Measurements from ENCODE around the gene GPR25.

The GPR25 gene, protein sequence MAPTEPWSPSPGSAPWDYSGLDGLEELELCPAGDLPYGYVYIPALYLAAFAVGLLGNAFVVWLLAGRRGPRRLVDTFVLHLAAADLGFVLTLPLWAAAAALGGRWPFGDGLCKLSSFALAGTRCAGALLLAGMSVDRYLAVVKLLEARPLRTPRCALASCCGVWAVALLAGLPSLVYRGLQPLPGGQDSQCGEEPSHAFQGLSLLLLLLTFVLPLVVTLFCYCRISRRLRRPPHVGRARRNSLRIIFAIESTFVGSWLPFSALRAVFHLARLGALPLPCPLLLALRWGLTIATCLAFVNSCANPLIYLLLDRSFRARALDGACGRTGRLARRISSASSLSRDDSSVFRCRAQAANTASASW

DNA sequence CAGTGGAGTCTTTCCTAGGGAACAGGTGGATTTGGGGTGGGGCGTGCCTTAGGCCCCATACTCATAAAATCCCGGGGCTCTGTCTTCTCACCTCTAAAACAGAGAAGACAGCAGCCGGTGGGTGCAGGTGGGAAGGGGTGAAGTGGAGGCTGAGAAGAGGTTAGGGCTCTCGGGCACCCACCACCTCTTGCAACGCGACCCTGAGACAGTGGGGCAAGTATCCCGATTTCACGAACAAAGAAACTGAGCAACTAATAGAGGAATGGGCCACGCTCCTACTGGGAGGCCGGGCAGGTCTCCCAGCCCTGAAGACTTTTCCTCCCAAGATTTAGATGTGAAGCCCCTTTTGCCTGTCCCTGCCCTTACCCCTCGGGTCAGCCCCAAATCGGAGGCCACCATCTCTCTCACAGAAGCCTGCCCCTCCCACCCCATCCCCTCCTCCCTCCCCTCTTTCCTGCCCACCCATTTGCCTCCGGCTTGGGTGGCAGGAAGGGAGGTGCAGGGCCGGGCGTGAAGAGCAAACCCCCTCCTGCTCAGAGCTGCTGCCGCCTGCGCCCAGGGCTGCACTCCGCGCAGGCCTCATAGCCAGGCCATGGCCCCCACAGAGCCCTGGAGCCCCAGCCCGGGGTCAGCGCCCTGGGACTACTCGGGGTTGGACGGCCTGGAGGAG lies at the start of gene GPR25:
Gene GPR25 (plus strand): TSS at position 536 of the 670 bp plus-strand sequence. CDS start 57 bp downstream, at position 593.
- TF ChIP-seq, protein P1, sequence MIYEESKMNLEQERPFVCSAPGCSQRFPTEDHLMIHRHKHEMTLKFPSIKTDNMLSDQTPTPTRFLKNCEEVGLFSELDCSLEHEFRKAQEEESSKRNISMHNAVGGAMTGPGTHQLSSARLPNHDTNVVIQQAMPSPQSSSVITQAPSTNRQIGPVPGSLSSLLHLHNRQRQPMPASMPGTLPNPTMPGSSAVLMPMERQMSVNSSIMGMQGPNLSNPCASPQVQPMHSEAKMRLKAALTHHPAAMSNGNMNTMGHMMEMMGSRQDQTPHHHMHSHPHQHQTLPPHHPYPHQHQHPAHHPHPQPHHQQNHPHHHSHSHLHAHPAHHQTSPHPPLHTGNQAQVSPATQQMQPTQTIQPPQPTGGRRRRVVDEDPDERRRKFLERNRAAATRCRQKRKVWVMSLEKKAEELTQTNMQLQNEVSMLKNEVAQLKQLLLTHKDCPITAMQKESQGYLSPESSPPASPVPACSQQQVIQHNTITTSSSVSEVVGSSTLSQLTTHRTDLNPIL (CRISPR knock-in tag; IDR thresholded peaks at IDR 0.05; ENCODE audit: low read depth), result no peak
- TF ChIP-seq, protein P2, sequence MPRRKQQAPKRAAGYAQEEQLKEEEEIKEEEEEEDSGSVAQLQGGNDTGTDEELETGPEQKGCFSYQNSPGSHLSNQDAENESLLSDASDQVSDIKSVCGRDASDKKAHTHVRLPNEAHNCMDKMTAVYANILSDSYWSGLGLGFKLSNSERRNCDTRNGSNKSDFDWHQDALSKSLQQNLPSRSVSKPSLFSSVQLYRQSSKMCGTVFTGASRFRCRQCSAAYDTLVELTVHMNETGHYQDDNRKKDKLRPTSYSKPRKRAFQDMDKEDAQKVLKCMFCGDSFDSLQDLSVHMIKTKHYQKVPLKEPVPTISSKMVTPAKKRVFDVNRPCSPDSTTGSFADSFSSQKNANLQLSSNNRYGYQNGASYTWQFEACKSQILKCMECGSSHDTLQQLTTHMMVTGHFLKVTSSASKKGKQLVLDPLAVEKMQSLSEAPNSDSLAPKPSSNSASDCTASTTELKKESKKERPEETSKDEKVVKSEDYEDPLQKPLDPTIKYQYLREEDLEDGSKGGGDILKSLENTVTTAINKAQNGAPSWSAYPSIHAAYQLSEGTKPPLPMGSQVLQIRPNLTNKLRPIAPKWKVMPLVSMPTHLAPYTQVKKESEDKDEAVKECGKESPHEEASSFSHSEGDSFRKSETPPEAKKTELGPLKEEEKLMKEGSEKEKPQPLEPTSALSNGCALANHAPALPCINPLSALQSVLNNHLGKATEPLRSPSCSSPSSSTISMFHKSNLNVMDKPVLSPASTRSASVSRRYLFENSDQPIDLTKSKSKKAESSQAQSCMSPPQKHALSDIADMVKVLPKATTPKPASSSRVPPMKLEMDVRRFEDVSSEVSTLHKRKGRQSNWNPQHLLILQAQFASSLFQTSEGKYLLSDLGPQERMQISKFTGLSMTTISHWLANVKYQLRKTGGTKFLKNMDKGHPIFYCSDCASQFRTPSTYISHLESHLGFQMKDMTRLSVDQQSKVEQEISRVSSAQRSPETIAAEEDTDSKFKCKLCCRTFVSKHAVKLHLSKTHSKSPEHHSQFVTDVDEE (CRISPR knock-in tag; IDR thresholded peaks at IDR 0.05), result no peak
- no peak for TF ChIP-seq CSDC2 (CRISPR knock-in tag; IDR thresholded peaks at IDR 0.05)
- TF ChIP-seq ESRRG (CRISPR knock-in tag; IDR thresholded peaks at IDR 0.05), result no peak
- no peak for TF ChIP-seq ISL1 (CRISPR knock-in tag; IDR thresholded peaks at IDR 0.05)
- TF ChIP-seq, protein P3, sequence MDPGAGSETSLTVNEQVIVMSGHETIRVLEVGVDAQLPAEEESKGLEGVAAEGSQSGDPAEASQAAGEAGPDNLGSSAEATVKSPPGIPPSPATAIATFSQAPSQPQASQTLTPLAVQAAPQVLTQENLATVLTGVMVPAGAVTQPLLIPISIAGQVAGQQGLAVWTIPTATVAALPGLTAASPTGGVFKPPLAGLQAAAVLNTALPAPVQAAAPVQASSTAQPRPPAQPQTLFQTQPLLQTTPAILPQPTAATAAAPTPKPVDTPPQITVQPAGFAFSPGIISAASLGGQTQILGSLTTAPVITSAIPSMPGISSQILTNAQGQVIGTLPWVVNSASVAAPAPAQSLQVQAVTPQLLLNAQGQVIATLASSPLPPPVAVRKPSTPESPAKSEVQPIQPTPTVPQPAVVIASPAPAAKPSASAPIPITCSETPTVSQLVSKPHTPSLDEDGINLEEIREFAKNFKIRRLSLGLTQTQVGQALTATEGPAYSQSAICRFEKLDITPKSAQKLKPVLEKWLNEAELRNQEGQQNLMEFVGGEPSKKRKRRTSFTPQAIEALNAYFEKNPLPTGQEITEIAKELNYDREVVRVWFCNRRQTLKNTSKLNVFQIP (CRISPR knock-in tag; IDR thresholded peaks at IDR 0.05; ENCODE audit: borderline replicate concordance, low read depth), result no peak
- no peak for TF ChIP-seq SNAI2 (CRISPR knock-in tag; IDR thresholded peaks at IDR 0.05)
- TF ChIP-seq TCF4 (CRISPR knock-in tag; IDR thresholded peaks at IDR 0.05; ENCODE audit: borderline replicate concordance), result no peak
- no peak for TF ChIP-seq ARNTL (CRISPR knock-in tag; IDR thresholded peaks at IDR 0.05; ENCODE audit: borderline replicate concordance, low read depth)
- ATAC-seq, result no peak

DNA sequence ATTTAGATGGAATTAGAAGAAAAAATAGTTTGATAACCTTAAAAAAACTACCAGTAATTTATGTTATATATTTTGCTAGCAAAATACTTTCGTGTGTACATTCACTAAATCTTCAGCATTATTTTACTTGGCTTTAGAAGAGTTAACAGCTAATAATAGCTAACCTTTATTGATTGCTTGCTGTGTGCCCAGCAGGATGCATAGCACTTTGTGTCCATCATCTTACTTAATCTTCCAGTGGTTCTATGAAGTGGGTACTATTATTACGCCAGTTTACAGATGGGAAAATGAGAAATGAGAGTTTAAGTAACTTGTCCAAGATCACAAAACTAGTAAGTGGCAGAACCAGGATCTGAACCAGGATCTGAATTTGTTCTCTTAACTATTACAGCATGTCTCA lies 41.7 kb upstream of the GPR25 start:
- TF ChIP-seq, protein P4, sequence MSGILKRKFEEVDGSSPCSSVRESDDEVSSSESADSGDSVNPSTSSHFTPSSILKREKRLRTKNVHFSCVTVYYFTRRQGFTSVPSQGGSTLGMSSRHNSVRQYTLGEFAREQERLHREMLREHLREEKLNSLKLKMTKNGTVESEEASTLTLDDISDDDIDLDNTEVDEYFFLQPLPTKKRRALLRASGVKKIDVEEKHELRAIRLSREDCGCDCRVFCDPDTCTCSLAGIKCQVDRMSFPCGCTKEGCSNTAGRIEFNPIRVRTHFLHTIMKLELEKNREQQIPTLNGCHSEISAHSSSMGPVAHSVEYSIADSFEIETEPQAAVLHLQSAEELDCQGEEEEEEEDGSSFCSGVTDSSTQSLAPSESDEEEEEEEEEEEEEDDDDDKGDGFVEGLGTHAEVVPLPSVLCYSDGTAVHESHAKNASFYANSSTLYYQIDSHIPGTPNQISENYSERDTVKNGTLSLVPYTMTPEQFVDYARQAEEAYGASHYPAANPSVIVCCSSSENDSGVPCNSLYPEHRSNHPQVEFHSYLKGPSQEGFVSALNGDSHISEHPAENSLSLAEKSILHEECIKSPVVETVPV (CRISPR knock-in tag; IDR thresholded peaks at IDR 0.05), result no peak
- no peak for TF ChIP-seq ZNF70 (CRISPR knock-in tag; IDR thresholded peaks at IDR 0.05)
- no peak for TF ChIP-seq ARNTL (CRISPR knock-in tag; IDR thresholded peaks at IDR 0.05; ENCODE audit: borderline replicate concordance, low read depth)
- TF ChIP-seq ZNF8 (CRISPR knock-in tag; IDR thresholded peaks at IDR 0.05), result no peak
- no peak for TF ChIP-seq ZFP3 (CRISPR knock-in tag; IDR thresholded peaks at IDR 0.05)
- TF ChIP-seq, protein P1 (CRISPR knock-in tag; IDR thresholded peaks at IDR 0.05; ENCODE audit: low read depth), result no peak
- no peak for TF ChIP-seq ESRRG (CRISPR knock-in tag; IDR thresholded peaks at IDR 0.05)
- TF ChIP-seq RARB (CRISPR knock-in tag; IDR thresholded peaks at IDR 0.05), result no peak
- TF ChIP-seq, protein P3 (CRISPR knock-in tag; IDR thresholded peaks at IDR 0.05; ENCODE audit: borderline replicate concordance, low read depth), result no peak
- no peak for TF ChIP-seq ZC3H10 (CRISPR knock-in tag; IDR thresholded peaks at IDR 0.05)
- no peak for ATAC-seq

DNA sequence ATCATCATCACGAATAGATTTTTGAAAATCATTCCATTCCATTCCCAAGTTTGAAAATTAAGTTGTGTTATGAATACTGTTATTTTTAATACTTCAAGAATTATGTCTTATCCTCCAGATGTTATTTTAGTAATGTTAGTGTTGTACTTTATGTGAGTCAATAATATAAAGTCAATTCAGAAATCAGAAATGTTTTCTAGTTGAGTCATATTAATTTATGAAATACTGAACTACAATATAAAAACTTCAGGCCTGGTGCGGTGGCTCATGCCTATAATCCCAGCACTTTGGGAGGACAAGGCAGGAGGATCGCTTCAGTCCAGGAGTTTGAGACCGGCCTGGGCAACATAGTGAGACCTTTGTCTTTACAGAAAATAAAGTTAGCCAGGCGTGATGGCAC lies 38.4 kb upstream of the GPR25 start:
- no peak for ATAC-seq
- TF ChIP-seq ZFP3 (CRISPR knock-in tag; IDR thresholded peaks at IDR 0.05) (no peak), OSR1 (CRISPR knock-in tag; IDR thresholded peaks at IDR 0.05) (no peak), ISL1 (CRISPR knock-in tag; IDR thresholded peaks at IDR 0.05) (no peak), ESRRG (CRISPR knock-in tag; IDR thresholded peaks at IDR 0.05) (no peak), SNAI2 (CRISPR knock-in tag; IDR thresholded peaks at IDR 0.05) (no peak), ZNF8 (CRISPR knock-in tag; IDR thresholded peaks at IDR 0.05) (no peak), TOX (CRISPR knock-in tag; IDR thresholded peaks at IDR 0.05; ENCODE audit: borderline replicate concordance) (no peak), GLIS3 (CRISPR knock-in tag; IDR thresholded peaks at IDR 0.05) (no peak), ZC3H10 (CRISPR knock-in tag; IDR thresholded peaks at IDR 0.05) (no peak)
- TF ChIP-seq, protein P2 (CRISPR knock-in tag; IDR thresholded peaks at IDR 0.05), result no peak
- TF ChIP-seq, protein P3 (CRISPR knock-in tag; IDR thresholded peaks at IDR 0.05; ENCODE audit: borderline replicate concordance, low read depth), result no peak
